Midbrain (tissue), 1 donor: ENCODE measurements around the gene MKNK1.

ENCODE experiments used
- DNase-seq: peaks from one replicate; lab custom pipeline; 2025; lab: John Stamatoyannopoulos, UW

MKNK1 gene

GRCh38 chr1:46618754-46619415 is 14.8 kb upstream of the MKNK1 start:
- no peak for DNase-seq

- no peak for DNase-seq
These were observed 13.8 kb upstream of the MKNK1 start for GRCh38 chr1:46617833-46618232.

- DNase-seq, result no peak
These were observed 13.2 kb upstream of the MKNK1 start for GRCh38 chr1:46617108-46617800.

GRCh38 chr1:46616277-46617107 is 12.4 kb upstream of the MKNK1 start, which contains the start of gene MOB3C:
Gene MOB3C (minus strand): TSS chr1:46616811. CDS start chr1:46613321, 3,490 bp downstream.
- peak; percentile 63 for DNase-seq

- no peak for DNase-seq
These were observed 11.7 kb upstream of the MKNK1 start for GRCh38 chr1:46615735-46616134.

GRCh38 chr1:46615088-46615487 is 11.0 kb upstream of the MKNK1 start:
- DNase-seq, result no peak

GRCh38 chr1:46614604-46614984 is 10.5 kb upstream of the MKNK1 start:
- DNase-seq, result no peak

- DNase-seq, result peak; percentile 72
These were observed 9.9 kb upstream of the MKNK1 start for GRCh38 chr1:46613661-46614603.

GRCh38 chr1:46612937-46613660 is 9.0 kb upstream of the MKNK1 start:
- no peak for DNase-seq

- no peak for DNase-seq
These were observed 7.7 kb upstream of the MKNK1 start for GRCh38 chr1:46611691-46612221.

- no peak for DNase-seq
These were observed 3.5 kb upstream of the MKNK1 start for GRCh38 chr1:46607345-46608130.

GRCh38 chr1:46606255-46606965 is 2.3 kb upstream of the MKNK1 start:
- DNase-seq, result no peak

GRCh38 chr1:46605232-46605631 is 1.2 kb upstream of the MKNK1 start:
- DNase-seq, result no peak

- no peak for DNase-seq
These were observed 599 bp downstream of the MKNK1 start for GRCh38 chr1:46603481-46603857.

GRCh38 chr1:46601257-46602007 is 2.6 kb downstream of the MKNK1 start:
- no peak for DNase-seq

- no peak for DNase-seq
These were observed 4.8 kb downstream of the MKNK1 start for GRCh38 chr1:46599059-46599970.

GRCh38 chr1:46596846-46597245 is 7.2 kb downstream of the MKNK1 start:
- no peak for DNase-seq
